ENCODE results near the gene NKX1-1.

The NKX1-1 gene

DNA sequence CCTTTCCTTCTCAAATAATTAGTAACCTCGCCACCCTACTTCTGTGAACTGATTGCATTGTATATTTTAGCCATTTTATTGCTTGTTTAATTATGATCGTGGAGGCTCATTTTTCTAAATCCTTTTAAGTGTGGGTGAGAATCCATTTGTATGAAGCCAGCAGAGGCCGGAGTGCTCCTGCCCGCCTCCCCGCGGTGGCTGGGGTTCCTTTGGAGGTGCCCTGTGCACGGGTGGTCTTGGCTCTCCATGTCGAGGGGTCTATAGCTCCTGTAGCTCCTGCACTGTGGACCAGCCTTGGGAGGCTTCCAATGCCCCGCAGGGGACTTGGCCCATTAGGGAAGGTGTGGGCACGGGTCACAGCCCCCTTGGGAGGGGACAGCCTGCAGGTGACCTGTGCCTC, 44.2 kb downstream of the NKX1-1 start:
- Histone ChIP-seq H3K36me3 (ENCODE audit: control insufficient read depth, insufficient read depth, low read length) (peaks cover 4% of the 10 kb centered on the region), H3K27me3 (replicated peaks; ENCODE audit: control insufficient read depth, insufficient read depth, low read length) (no peaks in the 10 kb centered on the region), H3K4me3 (replicated peaks; ENCODE audit: low read depth, low read length) (no peak overlapping the region)
- no peak for DNase-seq (ENCODE audit: extremely low read depth, insufficient read length)
- TF ChIP-seq, protein P1, sequence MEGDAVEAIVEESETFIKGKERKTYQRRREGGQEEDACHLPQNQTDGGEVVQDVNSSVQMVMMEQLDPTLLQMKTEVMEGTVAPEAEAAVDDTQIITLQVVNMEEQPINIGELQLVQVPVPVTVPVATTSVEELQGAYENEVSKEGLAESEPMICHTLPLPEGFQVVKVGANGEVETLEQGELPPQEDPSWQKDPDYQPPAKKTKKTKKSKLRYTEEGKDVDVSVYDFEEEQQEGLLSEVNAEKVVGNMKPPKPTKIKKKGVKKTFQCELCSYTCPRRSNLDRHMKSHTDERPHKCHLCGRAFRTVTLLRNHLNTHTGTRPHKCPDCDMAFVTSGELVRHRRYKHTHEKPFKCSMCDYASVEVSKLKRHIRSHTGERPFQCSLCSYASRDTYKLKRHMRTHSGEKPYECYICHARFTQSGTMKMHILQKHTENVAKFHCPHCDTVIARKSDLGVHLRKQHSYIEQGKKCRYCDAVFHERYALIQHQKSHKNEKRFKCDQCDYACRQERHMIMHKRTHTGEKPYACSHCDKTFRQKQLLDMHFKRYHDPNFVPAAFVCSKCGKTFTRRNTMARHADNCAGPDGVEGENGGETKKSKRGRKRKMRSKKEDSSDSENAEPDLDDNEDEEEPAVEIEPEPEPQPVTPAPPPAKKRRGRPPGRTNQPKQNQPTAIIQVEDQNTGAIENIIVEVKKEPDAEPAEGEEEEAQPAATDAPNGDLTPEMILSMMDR (IDR thresholded peaks at IDR 0.05; ENCODE audit: insufficient read depth, low read length, poor library complexity, severe bottlenecking): no peak

DNA sequence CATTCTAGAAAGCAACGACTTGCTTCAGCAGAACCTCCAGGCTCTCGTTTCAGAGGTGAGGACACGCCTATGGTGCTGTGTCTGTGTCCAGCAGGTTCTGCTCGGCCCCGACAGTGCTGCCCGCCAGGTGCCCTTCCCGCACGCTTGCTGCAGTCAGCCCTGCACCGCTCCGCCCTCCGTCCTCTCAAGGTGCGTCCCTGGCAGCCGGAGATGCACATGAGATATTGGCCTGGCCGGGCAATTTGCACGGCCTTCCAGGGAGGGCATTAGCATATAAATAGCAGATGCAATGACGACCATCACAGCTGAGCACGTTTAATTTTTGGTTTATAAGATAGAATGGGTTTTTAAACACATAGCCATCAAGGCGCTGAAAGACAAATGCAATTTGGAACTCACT, 44.8 kb downstream of the NKX1-1 start:
- Histone ChIP-seq H3K4me3 (replicated peaks; ENCODE audit: low read depth, low read length) (no peak overlapping the region), H3K27me3 (replicated peaks; ENCODE audit: control insufficient read depth, insufficient read depth, low read length) (no peaks in the 10 kb centered on the region), H3K36me3 (ENCODE audit: control insufficient read depth, insufficient read depth, low read length) (peaks cover 4% of the 10 kb centered on the region)
- TF ChIP-seq, protein P1 (IDR thresholded peaks at IDR 0.05; ENCODE audit: insufficient read depth, low read length, poor library complexity, severe bottlenecking): no peak
- no peak for DNase-seq (ENCODE audit: extremely low read depth, insufficient read length)

DNA sequence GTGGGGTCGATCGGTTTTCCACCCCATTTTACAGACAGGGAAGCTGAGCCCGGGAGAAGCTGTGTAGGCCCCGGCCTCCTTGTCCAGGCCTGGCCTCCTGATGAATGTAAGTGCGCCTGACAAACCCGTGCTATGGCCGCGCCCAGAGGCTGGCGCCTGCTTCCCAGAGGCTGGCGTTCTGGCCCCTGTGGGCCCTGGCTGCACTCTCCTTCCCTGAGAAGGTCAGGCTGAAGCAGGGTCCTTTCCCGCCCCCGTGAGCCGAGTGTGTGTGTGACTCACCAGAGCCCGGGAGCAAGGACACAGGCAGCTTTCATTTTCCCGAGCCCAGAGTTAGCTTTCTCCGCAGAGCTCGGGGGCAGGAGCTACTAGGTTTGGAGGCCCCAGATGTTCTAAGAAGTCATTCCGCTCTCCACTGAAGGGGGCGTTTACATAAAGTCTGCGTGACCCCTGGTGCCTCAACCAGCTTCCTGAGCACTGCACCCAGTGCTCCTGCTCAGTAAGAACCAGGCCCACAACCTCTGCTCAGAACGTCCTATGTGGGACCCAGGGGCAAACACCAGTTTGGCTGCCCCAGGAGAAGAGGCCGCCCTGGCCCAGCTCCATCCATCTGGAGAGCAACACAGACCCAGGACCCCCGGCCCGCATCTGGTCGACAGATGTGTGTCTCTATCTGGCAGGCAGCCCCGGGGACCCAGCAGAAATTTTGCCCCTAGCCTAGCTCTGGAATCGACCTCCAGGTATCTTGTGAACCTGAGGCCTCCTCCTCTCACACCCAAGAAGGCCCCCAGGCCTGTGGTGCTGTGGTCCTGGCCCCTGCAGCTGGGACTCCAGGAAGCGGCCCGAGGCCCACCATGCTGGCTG, 45.6 kb downstream of the NKX1-1 start:
- no peaks in the 10 kb centered on the region for H3K27me3 ChIP-seq (replicated peaks; ENCODE audit: control insufficient read depth, insufficient read depth, low read length)
- H3K36me3 ChIP-seq (ENCODE audit: control insufficient read depth, insufficient read depth, low read length): peaks cover 7% of the 10 kb centered on the region
- TF ChIP-seq, protein P1 (IDR thresholded peaks at IDR 0.05; ENCODE audit: insufficient read depth, low read length, poor library complexity, severe bottlenecking): no peak
- H3K4me3 ChIP-seq (replicated peaks; ENCODE audit: low read depth, low read length): no peak overlapping the region
- no peak for DNase-seq (ENCODE audit: extremely low read depth, insufficient read length)

DNA sequence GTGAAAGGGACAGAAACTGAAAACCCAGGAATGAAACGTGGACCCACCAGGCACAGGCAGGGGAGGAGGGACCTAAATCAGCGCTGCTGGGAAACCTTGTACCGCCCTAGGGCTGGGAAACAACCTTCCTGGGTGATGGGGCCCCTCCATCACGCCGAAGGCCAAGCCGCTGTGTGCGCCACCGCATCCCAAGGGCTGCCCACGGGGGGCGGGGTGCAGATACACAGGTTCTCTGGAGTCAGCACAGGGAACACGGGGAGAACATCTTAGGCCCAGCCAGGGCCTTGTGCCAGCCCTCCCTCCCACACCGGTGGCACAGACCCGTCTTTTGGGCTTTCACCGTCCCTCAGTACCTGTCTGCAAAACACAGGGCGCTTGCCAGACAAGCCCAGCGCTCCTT, 46.3 kb downstream of the NKX1-1 start:
- TF ChIP-seq, protein P1 (IDR thresholded peaks at IDR 0.05; ENCODE audit: insufficient read depth, low read length, poor library complexity, severe bottlenecking): no peak
- Histone ChIP-seq H3K27me3 (replicated peaks; ENCODE audit: control insufficient read depth, insufficient read depth, low read length) (no peaks in the 10 kb centered on the region), H3K36me3 (ENCODE audit: control insufficient read depth, insufficient read depth, low read length) (peaks cover 10% of the 10 kb centered on the region), H3K4me3 (replicated peaks; ENCODE audit: low read depth, low read length) (no peak overlapping the region)
- DNase-seq (ENCODE audit: extremely low read depth, insufficient read length): no peak

DNA sequence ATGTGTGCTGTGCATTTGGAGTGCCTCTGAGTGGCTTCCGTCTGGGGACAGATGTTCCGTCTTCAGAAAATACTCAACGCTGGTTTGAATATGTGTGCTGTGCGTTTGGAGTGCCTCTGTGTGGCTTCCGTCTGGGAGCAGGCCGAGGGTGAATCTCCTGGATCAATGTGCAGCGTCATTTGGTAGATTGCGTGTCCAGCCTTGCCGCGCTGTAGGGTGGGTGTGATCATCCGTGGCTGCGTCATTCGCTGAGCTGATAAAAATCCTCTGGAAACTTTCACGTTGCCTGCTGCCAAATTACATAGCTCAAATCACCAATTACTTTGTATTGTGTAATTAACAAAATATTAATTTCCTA, 47.1 kb downstream of the NKX1-1 start:
- Histone ChIP-seq H3K36me3 (ENCODE audit: control insufficient read depth, insufficient read depth, low read length) (peaks cover 10% of the 10 kb centered on the region), H3K27me3 (replicated peaks; ENCODE audit: control insufficient read depth, insufficient read depth, low read length) (no peaks in the 10 kb centered on the region), H3K4me3 (replicated peaks; ENCODE audit: low read depth, low read length) (no peak overlapping the region)
- no peak for DNase-seq (ENCODE audit: extremely low read depth, insufficient read length)
- TF ChIP-seq, protein P1 (IDR thresholded peaks at IDR 0.05; ENCODE audit: insufficient read depth, low read length, poor library complexity, severe bottlenecking): no peak

Measured in GM06990 (cell line).